HCT116 (cell line): Measurements from ENCODE around the gene HLA-DRB1. TPM values are rescaled to one million over a fixed set of nuclear protein-coding genes. Genes with fewer than 3 reads are reported as not detected.

Source experiments
- ATAC-seq: fragments of 200-7000 bp; cut with Tn5 transposase; 2 replicates; pipeline ENCODE4 v1.9.1; 2020; ENCODE audit warnings: mild to moderate bottlenecking, moderate library complexity
- BruUV-seq: library from RNA; stranded (reverse); fragments of 400-500 nt; replicated peaks from 2 replicates; lab custom pipeline; 2021; lab: Mats Ljungman, UMichigan
- CTCF ChIA-PET: fragments of 300-600 bp; sonication (Branson Sonifier 250); formaldehyde crosslinking; loops from one replicate; lab custom pipeline; 2021; ENCODE audit warnings: antibody characterized with exemption; lab: Charles Lee
- POLR2A ChIA-PET: fragments of 300-600, 350-600 bp; sonication (Branson Sonifier 250); formaldehyde crosslinking; loops from one replicate; lab custom pipeline; 2021; ENCODE audit warnings: antibody characterized with exemption; lab: Charles Lee
- RAD21 ChIA-PET, 2 experiments: fragments of 300-600 bp; sonication (Branson Sonifier 250); formaldehyde crosslinking; loops; one replicate each; lab custom pipeline; 2023; ENCODE audit warnings: low total read pairs in 2 of 2; ENCODE audit not compliant: uncharacterized antibody in 2 of 2, unreplicated experiment in 2 of 2, low non-redundant PET in 1 of 2; lab: Charles Lee
- DNase-seq: peaks from one replicate; pipeline ENCODE4 v3.0.0-alpha.2; 2010; ENCODE audit warnings: low read depth, low spot score
- H2AFZ ChIP-seq: fragments of 200-600 bp; shearing (Covaris generic), sonication (generic); 2 replicates; pipeline ENCODE4 v1.6.1; 2017; ENCODE audit warnings: low read depth, mixed run types, mixed read lengths, antibody characterized with exemption, low read length; ENCODE audit not compliant: poor library complexity, severe bottlenecking
- H3K27ac ChIP-seq: 2 replicates; pipeline ENCODE4 v1.5.1; 2012; ENCODE audit warnings: low read depth, low read length
- H3K27me3 ChIP-seq: fragments of 200-600 bp; sonication (generic); 2 replicates; pipeline ENCODE4 v1.6.1; 2016; ENCODE audit warnings: mixed run types, low read length, mixed read lengths; ENCODE audit not compliant: insufficient read depth
- H3K36me3 ChIP-seq, 2 experiments: fragments of 200-500 bp in 1 of 2; fragments of 200-600 bp in 1 of 2; sonication (Bioruptor generic) in 1 of 2; sonication (generic) in 1 of 2; 2 replicates each; pipeline versions ENCODE4 v1.5.1 to v1.6.1; 2014 to 2016; ENCODE audit warnings: low read length in 2 of 2, inconsistent platforms in 1 of 2, mixed read lengths in 1 of 2, mixed run types in 1 of 2; ENCODE audit not compliant: insufficient read depth in 2 of 2, control insufficient read depth in 1 of 2
- H3K4me1 ChIP-seq, 2 experiments: fragments of 200-600 bp in 1 of 2; sonication (generic) in 1 of 2; 2 replicates each; pipeline versions ENCODE4 v1.5.1 to v1.6.1; 2012 to 2017; ENCODE audit warnings: low read length in 2 of 2, inconsistent platforms in 1 of 2, mild to moderate bottlenecking in 1 of 2, mixed read lengths in 1 of 2, mixed run types in 1 of 2, moderate library complexity in 1 of 2; ENCODE audit not compliant: insufficient read depth in 2 of 2, control insufficient read depth in 1 of 2
- H3K4me2 ChIP-seq: fragments of 200-600 bp; sonication (generic); 2 replicates; pipeline ENCODE4 v1.6.1; 2017; ENCODE audit warnings: mixed run types, low read length, mixed read lengths
- H3K4me3 ChIP-seq, 2 experiments: fragments of 200-600 bp in 1 of 2; sonication (generic) in 1 of 2; replicated peaks in 1 of 2; 2 replicates each; pipeline ENCODE4 v1.5.1; 2011 to 2016; ENCODE audit warnings: low read length in 2 of 2, control low read depth in 1 of 2, low read depth in 1 of 2, mild to moderate bottlenecking in 1 of 2, mixed read lengths in 1 of 2, mixed run types in 1 of 2
- H3K79me2 ChIP-seq: fragments of 200-600 bp; sonication (generic); 2 replicates; pipeline ENCODE4 v1.6.1; 2017; ENCODE audit warnings: mild to moderate bottlenecking, mixed run types, low read length, moderate library complexity, mixed read lengths; ENCODE audit not compliant: insufficient read depth
- H3K9ac ChIP-seq: fragments of 200-600 bp; sonication (generic); 2 replicates; pipeline ENCODE4 v1.6.1; 2016; ENCODE audit warnings: low read length, mixed read lengths
- H3K9me2 ChIP-seq: fragments of 200-600 bp; sonication (generic), shearing (Covaris generic); 2 replicates; pipeline ENCODE4 v1.6.1; 2017; ENCODE audit warnings: mixed run types, mild to moderate bottlenecking, moderate library complexity; ENCODE audit not compliant: insufficient read depth
- H3K9me3 ChIP-seq, 2 experiments: fragments of 200-500 bp in 1 of 2; fragments of 200-600 bp in 1 of 2; sonication (Bioruptor generic) in 1 of 2; sonication (generic) in 1 of 2; 2 replicates each; pipeline ENCODE4 v1.6.1; 2014 to 2017; ENCODE audit warnings: low read length in 2 of 2, mixed read lengths in 2 of 2, inconsistent platforms in 1 of 2, low read depth in 1 of 2, mild to moderate bottlenecking in 1 of 2, mixed run types in 1 of 2, moderate library complexity in 1 of 2; ENCODE audit not compliant: control insufficient read depth in 1 of 2, insufficient read depth in 1 of 2
- H4K20me1 ChIP-seq: fragments of 200-600 bp; sonication (generic), shearing (Covaris generic); 2 replicates; pipeline ENCODE4 v1.6.1; 2017; ENCODE audit warnings: mixed run types, mild to moderate bottlenecking, moderate library complexity; ENCODE audit not compliant: insufficient read depth
- EGR1 ChIP-seq: IDR thresholded peaks from 2 replicates; pipeline ENCODE4 v1.6.1; 2012; ENCODE audit warnings: low read depth
- POLR2AphosphoS5 ChIP-seq: IDR thresholded peaks from 2 replicates; pipeline ENCODE4 v1.6.1; 2011; ENCODE audit warnings: mild to moderate bottlenecking, low read depth, low read length, moderate library complexity
- SRF ChIP-seq: IDR thresholded peaks from 2 replicates; pipeline ENCODE4 v1.6.1; 2012; ENCODE audit warnings: low read depth
- TCF7L2 ChIP-seq: IDR thresholded peaks from 2 replicates; pipeline ENCODE4 v1.7.0; 2011; ENCODE audit warnings: borderline replicate concordance, inconsistent platforms; ENCODE audit not compliant: insufficient read depth, insufficient read length; ENCODE audit errors: extremely low read depth
- intact Hi-C: fragments of 100-400 bp; cut with micrococcal nuclease; formaldehyde crosslinking; loops from 2 replicates; pipeline ENCODE4 v1.10.0; 2022
- total RNA-seq: library from RNA; stranded (reverse); gene quantifications from one replicate; pipeline ENCODE4 v1.2.1, GENCODE V29; 2021; ENCODE audit not compliant: unreplicated experiment
- TF ChIP-seq, protein P1 (sequence below): IDR thresholded peaks from 2 replicates; pipeline ENCODE4 v1.6.1; 2012; ENCODE audit warnings: low read depth
- TF ChIP-seq, protein P2 (sequence below): IDR thresholded peaks from 2 replicates; pipeline ENCODE4 v1.6.1; 2011; ENCODE audit warnings: mild to moderate bottlenecking, low read length, moderate library complexity; ENCODE audit not compliant: insufficient replicate concordance; ENCODE audit errors: extremely low read depth

Gene HLA-DRB1
- total RNA-seq, 1 experiment from 2014 or later = 2.7 TPM

DNA sequence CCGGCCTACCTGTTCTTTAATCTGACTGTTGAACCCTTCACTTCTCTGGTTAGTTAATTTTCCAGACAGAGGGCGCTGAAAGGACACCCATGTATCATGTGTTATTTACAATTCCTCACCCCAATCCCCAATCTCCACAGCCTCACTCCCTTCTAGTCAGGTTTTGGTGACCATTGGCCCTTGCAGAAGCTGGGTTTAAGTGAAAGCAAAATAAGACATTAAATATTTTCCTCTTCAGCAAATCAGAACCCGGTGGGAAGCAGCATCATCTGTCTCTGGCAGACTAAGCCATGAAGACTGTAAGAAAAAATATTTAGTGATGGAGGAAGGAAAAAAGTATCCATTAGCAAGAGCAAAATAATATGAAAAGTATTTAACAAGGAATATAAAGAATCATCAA lies 38.2 kb upstream of the HLA-DRB1 start:
- no peaks in the 10 kb centered on the region for H3K4me1 ChIP-seq
- no peaks in the 10 kb centered on the region for H3K36me3 ChIP-seq
- H4K20me1 ChIP-seq = no peaks in the 10 kb centered on the region
- H3K9me3 ChIP-seq = no peaks in the 10 kb centered on the region
- no peak overlapping the region for H3K9ac ChIP-seq
- CTCF ChIA-PET = no interaction called here
- ATAC-seq = no peak
- intact Hi-C loops = no loop called here
- H3K27me3 ChIP-seq = no peaks in the 10 kb centered on the region
- POLR2A ChIA-PET = no interaction called here
- RAD21 ChIA-PET = no interaction called here
- BruUV-seq = no TSS peak
- no peaks in the 10 kb centered on the region for H3K9me2 ChIP-seq
- TF ChIP-seq, protein P1, sequence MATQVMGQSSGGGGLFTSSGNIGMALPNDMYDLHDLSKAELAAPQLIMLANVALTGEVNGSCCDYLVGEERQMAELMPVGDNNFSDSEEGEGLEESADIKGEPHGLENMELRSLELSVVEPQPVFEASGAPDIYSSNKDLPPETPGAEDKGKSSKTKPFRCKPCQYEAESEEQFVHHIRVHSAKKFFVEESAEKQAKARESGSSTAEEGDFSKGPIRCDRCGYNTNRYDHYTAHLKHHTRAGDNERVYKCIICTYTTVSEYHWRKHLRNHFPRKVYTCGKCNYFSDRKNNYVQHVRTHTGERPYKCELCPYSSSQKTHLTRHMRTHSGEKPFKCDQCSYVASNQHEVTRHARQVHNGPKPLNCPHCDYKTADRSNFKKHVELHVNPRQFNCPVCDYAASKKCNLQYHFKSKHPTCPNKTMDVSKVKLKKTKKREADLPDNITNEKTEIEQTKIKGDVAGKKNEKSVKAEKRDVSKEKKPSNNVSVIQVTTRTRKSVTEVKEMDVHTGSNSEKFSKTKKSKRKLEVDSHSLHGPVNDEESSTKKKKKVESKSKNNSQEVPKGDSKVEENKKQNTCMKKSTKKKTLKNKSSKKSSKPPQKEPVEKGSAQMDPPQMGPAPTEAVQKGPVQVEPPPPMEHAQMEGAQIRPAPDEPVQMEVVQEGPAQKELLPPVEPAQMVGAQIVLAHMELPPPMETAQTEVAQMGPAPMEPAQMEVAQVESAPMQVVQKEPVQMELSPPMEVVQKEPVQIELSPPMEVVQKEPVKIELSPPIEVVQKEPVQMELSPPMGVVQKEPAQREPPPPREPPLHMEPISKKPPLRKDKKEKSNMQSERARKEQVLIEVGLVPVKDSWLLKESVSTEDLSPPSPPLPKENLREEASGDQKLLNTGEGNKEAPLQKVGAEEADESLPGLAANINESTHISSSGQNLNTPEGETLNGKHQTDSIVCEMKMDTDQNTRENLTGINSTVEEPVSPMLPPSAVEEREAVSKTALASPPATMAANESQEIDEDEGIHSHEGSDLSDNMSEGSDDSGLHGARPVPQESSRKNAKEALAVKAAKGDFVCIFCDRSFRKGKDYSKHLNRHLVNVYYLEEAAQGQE = no peak
- TF ChIP-seq POLR2AphosphoS5 (no peak), EGR1 (no peak), SRF (no peak), TCF7L2 (no peak)
- TF ChIP-seq, protein P2, sequence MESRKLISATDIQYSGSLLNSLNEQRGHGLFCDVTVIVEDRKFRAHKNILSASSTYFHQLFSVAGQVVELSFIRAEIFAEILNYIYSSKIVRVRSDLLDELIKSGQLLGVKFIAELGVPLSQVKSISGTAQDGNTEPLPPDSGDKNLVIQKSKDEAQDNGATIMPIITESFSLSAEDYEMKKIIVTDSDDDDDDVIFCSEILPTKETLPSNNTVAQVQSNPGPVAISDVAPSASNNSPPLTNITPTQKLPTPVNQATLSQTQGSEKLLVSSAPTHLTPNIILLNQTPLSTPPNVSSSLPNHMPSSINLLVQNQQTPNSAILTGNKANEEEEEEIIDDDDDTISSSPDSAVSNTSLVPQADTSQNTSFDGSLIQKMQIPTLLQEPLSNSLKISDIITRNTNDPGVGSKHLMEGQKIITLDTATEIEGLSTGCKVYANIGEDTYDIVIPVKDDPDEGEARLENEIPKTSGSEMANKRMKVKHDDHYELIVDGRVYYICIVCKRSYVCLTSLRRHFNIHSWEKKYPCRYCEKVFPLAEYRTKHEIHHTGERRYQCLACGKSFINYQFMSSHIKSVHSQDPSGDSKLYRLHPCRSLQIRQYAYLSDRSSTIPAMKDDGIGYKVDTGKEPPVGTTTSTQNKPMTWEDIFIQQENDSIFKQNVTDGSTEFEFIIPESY = no peak
- TF ChIP-seq, all 23 proteins: peak for 0
- H3K79me2 ChIP-seq = no peaks in the 10 kb centered on the region
- H3K4me2 ChIP-seq = no peak overlapping the region
- no peak for DNase-seq
- H3K4me3 ChIP-seq = no peak overlapping the region
- H3K27ac ChIP-seq = no peak overlapping the region
- no peak overlapping the region for H2AFZ ChIP-seq
